ENCODE measurements around the gene MMEL1.
"Not testable (repeated sequence)": the region's sequence is repeated elsewhere in the genome, so short reads cannot be mapped to it uniquely, and the experiment has no call there.

Gene MMEL1

DNA sequence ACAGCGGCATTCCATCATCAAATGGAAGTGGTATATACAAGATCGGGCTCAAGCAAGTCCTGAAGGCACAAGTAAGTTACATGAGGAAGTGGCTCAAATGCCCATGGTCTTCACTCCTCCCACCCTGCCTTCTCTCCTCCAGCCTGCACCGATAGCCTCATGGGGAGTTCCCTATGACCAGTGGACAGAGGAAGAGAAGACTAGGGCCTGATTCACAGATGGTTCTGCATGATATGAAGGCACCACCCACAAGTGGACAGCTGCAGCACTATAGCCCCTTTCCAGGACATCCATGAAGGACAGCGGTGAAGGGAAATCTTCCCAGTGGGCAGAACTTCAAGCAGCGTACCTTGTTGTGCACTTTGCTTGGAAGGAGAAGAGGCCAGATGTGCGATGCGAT lies 7.1 kb downstream of the MMEL1 start:
- not testable (repeated sequence) for DNase-seq

DNA sequence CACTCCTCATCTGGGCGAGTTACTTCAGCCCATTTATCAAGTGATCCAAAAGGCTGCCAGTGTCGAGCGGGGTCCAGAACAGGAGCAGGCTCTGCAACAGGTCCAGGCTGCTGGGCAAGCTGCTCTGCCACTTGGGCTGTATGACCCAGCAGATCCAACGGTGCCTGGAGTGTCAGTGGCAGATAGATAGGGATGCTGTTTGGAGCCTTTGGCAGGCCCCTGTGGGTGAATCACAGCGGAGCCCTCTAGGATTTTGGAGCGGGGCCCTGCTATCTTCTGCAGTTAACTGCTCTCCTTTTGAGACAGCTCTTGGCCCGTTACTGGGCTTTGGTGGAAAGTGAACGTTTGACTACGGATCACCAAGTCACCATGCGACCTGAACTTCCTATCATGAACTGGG lies 7.5 kb downstream of the MMEL1 start:
- no peak for DNase-seq

DNA sequence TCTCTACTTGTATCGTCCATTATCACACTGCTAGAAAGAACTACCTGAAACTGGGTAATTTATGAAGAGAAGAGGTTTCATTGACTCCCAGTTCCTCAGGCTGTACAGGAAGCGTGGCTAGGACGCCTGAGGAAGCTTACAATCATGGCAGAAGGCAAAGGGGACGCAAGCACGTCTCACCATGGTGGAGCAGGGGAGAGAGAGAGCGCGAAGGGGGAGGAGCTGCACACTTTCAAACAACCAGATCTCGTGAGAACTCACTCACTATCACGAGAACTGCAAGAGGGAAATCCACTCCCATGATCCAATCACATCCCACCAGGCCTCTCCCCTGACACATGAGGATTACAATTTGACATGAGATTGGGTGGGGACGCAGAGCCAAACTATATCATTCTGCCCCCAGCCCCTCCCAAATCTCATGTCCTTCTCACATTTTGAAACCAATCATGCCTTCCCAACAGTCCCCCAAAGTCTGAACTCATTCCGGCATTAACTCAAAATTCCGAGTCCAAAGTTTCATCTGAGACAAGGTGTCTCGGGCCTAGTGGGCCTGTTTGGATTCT lies 8.0 kb downstream of the MMEL1 start:
- DNase-seq: no peak

GRCh38 chr1:2623571-2624337 lies 9.1 kb downstream of the MMEL1 start:
- no peak for DNase-seq

- DNase-seq: no peak
Observed at GRCh38 chr1:2617971-2618470, 14.8 kb downstream of the MMEL1 start.

DNA sequence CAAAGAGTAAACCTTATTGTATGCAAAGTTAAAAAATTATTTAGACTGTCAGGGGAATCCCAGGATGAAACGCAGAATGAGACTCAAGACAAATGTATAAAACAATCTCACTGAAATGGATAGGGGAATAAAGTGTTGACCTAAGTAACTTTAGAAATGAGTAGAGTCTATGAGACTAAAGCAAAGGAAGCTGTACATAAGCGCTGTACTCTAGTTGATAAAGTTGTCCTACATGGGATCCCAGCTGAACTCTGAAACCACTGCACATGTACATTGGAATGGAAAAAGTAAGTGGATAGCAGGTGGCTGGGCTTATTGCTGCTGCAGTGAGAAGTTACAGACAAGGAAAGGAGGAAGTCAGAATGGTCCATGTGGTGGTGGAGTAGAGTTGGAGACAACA lies 18.7 kb downstream of the MMEL1 start:
- no peak for DNase-seq

DNA sequence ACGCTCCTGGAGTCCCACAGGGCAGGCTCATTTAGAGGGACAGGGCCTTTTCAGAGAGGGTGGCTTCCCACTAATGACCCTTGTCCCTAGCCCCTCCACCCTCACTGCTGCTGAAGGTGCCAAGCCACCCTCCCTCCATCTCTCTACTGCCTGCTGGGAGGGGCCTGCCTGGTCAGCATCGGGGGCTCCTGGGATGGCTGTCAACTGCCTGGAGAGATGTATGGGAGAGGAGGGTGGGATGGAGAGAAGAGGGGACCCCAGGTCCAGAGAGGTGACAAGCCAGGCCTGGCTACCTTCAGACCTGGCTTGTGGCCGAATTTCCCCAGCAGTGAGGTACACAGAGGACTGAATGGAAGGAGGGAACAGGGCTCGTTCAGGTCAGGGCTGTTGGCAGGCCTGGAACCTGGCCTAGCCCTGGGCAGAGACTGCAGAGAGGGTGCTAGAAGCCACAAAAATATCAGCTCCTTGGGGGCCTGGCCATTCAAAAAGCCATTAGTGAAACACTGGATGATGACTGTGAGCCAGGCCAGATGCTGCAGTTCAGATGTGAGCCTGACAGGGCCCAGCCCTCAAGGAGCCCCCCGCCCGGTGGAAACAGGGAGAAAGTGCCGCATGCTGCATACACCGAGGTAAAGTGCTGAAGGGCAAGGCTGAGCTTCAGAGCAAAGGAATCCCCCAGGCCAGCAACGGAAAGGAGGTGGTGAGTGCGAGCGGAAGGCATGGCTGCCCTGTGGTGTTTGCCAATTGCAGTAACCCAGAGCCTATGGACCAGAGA lies 20.0 kb downstream of the MMEL1 start:
- no peak for DNase-seq

DNA sequence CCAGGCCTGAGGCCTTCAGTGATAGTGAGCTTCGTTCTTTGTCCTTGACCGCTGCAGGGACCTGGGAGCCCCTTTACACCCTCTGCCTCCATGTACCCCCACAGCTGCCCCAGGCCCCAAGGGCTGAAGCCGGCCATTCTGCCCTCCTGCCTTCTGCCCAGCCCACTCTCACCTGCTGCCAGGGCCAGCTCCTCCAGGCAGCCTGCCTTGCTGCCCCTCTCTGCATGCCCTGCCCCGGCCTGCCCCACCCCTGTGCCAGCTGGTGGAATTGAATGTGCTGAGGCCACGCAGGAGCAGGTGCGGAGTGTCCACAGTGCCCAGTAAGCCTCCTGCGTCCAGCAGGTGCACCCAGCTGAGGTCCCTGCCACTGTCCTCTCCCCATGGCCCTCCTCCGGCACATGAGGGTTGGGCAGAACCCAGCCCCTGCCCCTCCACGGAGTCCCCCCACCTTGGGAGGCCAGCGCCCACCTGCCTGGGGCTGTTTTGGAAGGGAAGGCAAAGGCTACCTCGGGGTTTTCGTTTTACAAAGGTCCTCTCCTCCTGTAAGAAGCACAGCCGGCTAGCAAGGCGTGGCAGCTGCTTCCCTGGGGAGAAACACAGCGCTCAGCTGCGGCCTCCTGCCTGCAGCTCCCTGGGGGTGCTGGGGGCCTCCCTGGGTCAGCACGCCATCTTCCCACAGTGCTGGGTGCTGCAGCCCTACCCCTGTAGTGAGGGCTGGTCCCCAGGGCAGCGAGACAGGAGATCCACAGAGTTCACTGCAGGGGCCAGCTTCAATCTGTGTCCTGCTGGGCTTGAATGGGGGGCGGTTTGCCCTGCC lies 21.0 kb downstream of the MMEL1 start:
- DNase-seq: no peak

- no peak for DNase-seq
Observed at GRCh38 chr1:2611031-2611501, 21.8 kb downstream of the MMEL1 start.

- no peak for DNase-seq
Observed at GRCh38 chr1:2610036-2610959, 22.5 kb downstream of the MMEL1 start.

- no peak for DNase-seq
Observed at GRCh38 chr1:2609319-2610035, 23.3 kb downstream of the MMEL1 start.

- no peak for DNase-seq
Observed at GRCh38 chr1:2607641-2608091, 25.1 kb downstream of the MMEL1 start.

DNA sequence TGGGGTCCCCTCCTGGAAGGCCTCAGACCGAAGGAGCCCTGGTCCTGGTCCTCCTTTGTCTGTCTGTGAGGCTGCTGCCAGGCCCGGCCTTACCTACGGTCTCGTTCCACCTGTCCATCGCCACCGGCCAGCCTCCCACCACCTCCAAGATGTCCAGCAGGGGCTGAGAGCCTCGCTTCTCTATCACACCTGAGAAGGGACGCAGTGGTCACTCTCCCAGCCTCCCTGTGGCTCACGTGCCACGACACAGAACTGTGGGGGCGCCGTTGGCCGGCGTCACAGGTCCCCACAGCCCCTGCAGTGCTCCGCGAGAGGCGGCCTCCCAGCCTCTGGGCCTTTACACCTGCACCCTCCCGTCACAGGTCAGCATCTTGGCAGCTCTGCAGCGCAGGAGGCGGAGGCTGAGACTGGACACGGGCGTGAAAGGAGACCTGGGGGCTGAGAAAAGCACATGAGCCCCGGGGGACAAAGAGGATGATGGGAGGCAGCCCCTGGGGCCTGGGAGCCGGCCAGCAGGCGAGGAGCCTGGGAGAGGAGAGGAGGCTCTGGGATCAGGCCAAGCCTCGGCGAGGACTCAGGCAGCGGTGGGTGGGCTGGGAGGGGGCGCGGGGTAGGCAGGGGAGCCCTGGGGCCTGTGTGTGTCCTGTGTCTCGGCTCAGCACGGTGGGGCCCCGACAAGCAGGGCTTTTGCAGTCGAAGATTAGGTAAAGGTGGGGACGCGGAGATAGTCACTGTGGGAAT lies 25.8 kb downstream of the MMEL1 start:
- DNase-seq: no peak

GRCh38 chr1:2606396-2606880 lies 26.4 kb downstream of the MMEL1 start:
- DNase-seq: no peak

- DNase-seq: no peak
Observed at GRCh38 chr1:2605509-2606395, 27.1 kb downstream of the MMEL1 start.

GRCh38 chr1:2604844-2605508 lies 27.8 kb downstream of the MMEL1 start:
- no peak for DNase-seq

GRCh38 chr1:2604156-2604843 lies 28.5 kb downstream of the MMEL1 start:
- DNase-seq: no peak

Measured in SHP77 treated with DMSO at 0.1 percent for 48 hours (cell line).